22Rv1 (cell line): ENCODE measurements around the gene MANSC4.

Source experiments
- H3K27ac ChIP-seq: fragments of 450-650 bp; 2 replicates; pipeline ENCODE4 v1.5.1; 2017
- CTCF ChIP-seq: fragments of 450-650 bp; IDR thresholded peaks from 2 replicates; pipeline ENCODE4 v1.5.1; 2017; ENCODE audit warnings: mild to moderate bottlenecking
- ZFX ChIP-seq: fragments of 450-650 bp; IDR thresholded peaks from 2 replicates; pipeline ENCODE4 v1.6.1; 2017; ENCODE audit warnings: antibody characterized with exemption, borderline replicate concordance

The MANSC4 gene

GRCh38 chr12:27785882-27786570 lies 6.0 kb upstream of the MANSC4 start:
- TF ChIP-seq CTCF (no peak), ZFX (no peak)
- H3K27ac ChIP-seq: no peak overlapping the region

DNA sequence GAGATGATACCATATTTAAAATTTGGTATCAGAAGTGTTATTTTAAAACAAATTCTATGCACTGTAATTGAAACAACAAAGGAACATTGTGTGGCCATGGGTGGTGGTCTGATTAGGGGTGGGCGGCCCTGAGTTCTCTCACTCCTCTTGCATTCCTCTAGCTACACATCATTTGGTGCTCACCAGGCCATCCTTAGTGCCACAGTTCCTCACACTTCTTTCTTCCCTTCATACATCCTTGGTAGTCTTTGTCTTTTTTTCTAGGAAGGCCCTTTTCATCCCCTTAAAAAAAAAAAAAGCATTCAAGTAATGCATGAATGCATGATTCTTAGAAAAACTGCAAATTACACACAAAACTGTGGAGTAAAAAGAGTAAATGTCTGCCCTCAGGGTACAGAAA lies 2.4 kb upstream of the MANSC4 start:
- TF ChIP-seq CTCF (no peak), ZFX (no peak)
- no peak overlapping the region for H3K27ac ChIP-seq

DNA sequence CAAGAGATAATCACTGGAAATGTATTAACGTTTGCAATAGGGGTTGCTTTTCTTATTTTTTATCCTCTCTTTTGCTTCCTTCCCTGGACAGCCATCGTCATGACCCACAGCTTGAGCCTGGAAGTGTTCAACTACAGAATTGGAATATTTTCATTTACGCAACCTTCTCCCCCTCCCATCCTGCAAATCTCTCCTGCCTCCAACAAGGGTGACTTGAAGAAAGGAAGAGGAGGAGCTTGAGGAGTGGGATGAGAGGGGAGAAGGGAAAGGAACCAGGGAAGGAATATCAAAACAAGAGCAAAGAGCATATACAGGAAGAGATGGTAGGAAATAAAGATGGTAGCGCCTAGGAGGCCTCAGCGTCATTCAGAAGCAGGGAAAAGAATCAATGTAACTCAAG lies 1.6 kb upstream of the MANSC4 start:
- TF ChIP-seq ZFX (no peak), CTCF (no peak)
- no peak overlapping the region; the same call in 1 of the 2 replicates for H3K27ac ChIP-seq

DNA sequence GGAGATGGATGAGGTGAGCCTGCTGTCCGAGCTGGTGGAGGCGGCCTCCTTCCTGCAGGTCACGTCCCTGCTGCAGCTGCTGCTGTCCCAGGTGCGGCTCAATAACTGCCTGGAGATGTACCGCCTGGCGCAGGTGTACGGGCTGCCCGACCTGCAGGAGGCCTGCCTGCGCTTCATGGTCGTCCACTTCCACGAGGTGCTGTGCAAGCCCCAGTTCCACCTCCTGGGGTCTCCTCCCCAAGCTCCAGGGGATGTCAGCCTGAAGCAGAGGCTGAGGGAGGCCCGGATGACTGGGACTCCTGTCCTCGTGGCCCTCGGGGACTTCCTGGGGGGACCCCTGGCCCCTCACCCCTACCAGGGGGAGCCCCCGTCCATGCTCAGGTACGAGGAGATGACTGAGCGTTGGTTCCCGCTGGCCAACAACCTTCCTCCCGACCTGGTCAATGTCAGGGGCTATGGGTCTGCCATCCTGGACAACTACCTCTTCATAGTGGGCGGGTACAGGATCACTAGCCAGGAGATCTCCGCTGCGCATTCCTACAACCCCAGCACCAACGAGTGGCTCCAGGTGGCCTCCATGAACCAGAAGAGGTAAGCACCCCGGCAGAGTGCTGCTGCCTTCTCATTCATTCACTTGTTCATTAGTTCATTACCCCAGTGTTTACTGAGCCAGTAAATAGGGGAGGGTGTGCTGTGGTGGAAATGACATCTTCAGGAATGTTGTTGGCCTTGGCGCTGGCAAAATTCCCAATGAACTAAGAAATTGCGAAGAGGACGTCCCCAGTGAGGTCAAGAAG lies 774 bp upstream of the MANSC4 start:
- peak overlapping the region; percentile 90 for H3K27ac ChIP-seq
- no peak for TF ChIP-seq ZFX
- no peak; the same call in 1 of the 2 replicates for TF ChIP-seq CTCF

DNA sequence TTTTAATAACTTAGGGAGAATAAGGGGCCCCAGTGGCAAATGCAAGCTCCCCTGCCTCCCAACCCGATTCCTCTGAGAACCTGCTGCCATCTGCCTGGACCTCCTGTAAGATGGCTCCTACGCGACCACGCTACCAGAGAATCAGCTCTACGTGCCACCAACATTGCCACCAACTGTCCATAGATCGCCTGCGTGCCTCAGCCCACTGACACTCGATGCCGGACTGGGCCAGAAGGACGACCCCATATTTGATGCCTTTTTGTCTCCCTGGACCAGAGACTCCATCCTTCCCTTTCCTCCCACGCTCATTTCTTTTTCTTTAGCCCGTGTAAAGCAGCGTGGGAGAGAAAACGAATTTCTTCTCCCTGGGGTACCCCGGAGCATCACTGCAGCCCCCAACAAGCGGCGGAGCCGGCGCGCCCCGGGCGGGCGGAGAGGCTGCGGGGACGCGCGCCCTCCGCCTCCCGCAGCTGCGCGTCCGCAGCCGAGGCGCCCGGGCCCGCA lies 568 bp downstream of the MANSC4 start:
- TF ChIP-seq CTCF: no peak
- TF ChIP-seq ZFX: no peak
- H3K27ac ChIP-seq: peak overlapping the region; percentile 90

GRCh38 chr12:27778206-27778605 lies 1.8 kb downstream of the MANSC4 start:
- no peak overlapping the region for H3K27ac ChIP-seq
- TF ChIP-seq CTCF (no peak), ZFX (no peak)

DNA sequence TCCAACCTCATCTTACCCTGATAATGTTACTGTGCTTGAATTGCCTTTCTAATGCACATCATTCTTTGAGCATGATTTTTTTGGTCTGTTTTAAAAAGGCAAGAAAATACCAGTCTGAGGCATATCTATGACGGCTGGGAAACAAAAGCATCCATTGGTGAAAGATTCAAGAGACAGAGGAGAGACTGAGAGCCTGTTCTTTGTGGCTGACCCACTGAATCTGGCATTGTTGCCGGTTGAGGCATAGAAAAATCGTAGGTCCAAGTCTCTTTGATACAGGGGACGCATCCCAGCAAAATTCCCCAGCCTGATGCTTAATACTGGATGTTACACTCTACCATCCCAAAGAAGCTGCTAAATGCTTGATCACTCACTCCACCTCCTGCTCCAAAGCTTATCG lies 2.9 kb downstream of the MANSC4 start:
- no peak overlapping the region for H3K27ac ChIP-seq
- TF ChIP-seq ZFX (no peak), CTCF (no peak)
